BLaER1 (cell line): ENCODE results near the gene VEZF1.
"Not testable (repeated sequence)": the region's sequence is repeated elsewhere in the genome, so short reads cannot be mapped to it uniquely, and the experiment has no call there.

Source experiments
- H3K27ac ChIP-seq: shearing (Covaris generic); formaldehyde crosslinking; 2 replicates; pipeline ENCODE4 v1.8.1; 2022
- H3K27me3 ChIP-seq: shearing (Covaris generic); formaldehyde crosslinking; 2 replicates; pipeline ENCODE4 v1.8.1; 2022
- H3K36me3 ChIP-seq: shearing (Covaris generic); formaldehyde crosslinking; 2 replicates; pipeline ENCODE4 v1.8.1; 2022
- H3K4me1 ChIP-seq: shearing (Covaris generic); formaldehyde crosslinking; 2 replicates; pipeline ENCODE4 v1.8.1; 2022
- H3K4me2 ChIP-seq: shearing (Covaris generic); formaldehyde crosslinking; 2 replicates; pipeline ENCODE4 v1.8.1; 2022
- H3K4me3 ChIP-seq: shearing (Covaris generic); formaldehyde crosslinking; 2 replicates; pipeline ENCODE4 v1.8.1; 2022
- H3K9ac ChIP-seq: shearing (Covaris generic); formaldehyde crosslinking; 2 replicates; pipeline ENCODE4 v1.8.1; 2022
- H3K9me3 ChIP-seq: shearing (Covaris generic); formaldehyde crosslinking; 2 replicates; pipeline ENCODE4 v1.8.1; 2022
- H4K20me1 ChIP-seq: shearing (Covaris generic); formaldehyde crosslinking; 2 replicates; pipeline ENCODE4 v1.8.1; 2022
- Cebpa-rat ChIP-seq: shearing (Covaris generic); IDR thresholded peaks from 2 replicates; pipeline ENCODE4 v1.8.1; 2022

VEZF1 gene

DNA sequence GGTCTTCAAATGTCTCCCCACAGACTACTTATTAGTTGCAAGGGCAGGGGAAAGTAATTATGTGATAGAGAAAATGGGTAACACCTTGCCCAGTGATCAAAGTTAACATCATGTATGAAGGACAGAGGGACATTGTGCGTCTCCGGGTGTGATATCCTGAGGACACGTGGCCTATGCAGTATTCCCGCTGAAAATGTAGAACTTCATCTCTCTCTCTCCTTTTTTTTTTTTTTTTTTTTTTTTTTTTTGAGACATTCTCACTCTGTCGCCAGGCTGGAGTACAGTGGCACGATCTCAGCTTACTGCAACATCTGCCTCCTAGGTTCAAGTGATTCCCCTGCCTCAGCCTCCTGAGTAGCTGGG, 24.9 kb downstream of the VEZF1 start:
- Histone ChIP-seq H3K9ac (no peak overlapping the region), H3K9me3 (no peaks in the 10 kb centered on the region), H3K27me3 (no peaks in the 10 kb centered on the region), H3K4me2 (no peak overlapping the region), H3K36me3 (no peaks in the 10 kb centered on the region), H3K4me3 (no peak overlapping the region), H4K20me1 (no peaks in the 10 kb centered on the region), H3K27ac (no peak overlapping the region), H3K4me1 (no peaks in the 10 kb centered on the region)
- TF ChIP-seq Cebpa-rat = no peak

DNA sequence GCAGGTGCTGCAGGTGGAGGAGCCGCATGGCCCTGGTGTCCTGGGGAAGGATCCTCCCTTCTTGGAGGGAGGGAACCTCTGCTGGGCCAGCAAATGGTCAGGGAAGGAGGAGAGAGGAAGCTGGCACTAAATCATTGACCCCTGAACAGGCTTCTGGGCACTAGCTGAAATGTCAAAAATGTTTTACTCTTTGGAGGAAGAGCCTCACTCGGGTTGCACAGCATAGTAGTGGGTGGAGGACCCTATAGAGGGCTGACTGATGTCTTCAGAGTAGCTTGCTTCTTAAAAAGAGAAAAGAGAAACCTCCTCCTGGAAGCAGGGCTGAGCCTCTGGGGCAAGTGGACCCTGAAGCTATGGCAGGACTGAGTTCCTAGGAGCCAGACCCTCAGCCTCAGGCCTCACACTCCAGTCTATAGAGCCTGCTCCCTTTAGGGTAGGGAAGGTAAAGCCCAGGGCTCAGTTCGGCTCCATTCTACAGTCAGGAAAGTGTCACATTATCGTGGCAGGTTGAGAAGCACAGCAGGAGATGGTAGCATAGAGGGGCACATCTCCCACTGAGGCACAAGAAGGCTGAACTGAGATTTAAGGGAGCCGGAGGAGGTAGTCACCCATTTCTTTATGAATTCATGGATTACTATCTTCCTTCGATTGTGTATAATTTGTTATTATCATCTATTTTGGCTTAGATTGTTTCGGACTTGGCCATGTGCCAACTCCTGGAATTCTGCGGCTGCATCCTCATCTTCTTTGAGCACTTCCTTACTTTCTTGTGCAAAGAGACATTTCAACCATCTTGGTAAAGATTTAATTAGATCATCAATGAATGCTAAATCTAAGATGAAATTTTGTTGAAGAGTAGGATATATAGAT, 25.5 kb downstream of the VEZF1 start:
- H3K4me2 ChIP-seq = no peak overlapping the region

DNA sequence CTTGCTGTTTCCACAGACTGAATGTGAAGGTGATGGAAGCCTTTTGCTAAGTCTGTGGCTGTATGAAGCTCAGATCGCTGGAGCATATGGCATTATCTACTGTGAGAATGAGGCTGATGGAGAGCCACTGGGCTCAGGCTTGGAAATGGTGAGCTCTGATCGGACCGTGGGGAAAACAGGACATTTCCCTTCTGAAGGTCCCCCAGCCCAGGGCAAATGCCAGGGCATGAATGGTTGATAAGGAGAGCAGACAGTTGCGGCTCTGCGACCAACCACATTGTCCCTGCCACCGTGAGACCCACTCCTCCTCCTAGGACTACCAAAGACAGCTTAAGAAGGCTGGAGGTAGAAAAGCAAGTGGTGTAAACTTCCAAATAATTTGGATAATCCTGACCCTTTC, 28.1 kb downstream of the VEZF1 start:
- Histone ChIP-seq H3K9ac (no peak overlapping the region), H3K4me2 (no peak overlapping the region), H4K20me1 (peaks cover 22% of the 10 kb centered on the region), H3K4me1 (peaks cover 27% of the 10 kb centered on the region), H3K27me3 (peaks cover 11% of the 10 kb centered on the region), H3K36me3 (no peaks in the 10 kb centered on the region), H3K27ac (no peak overlapping the region), H3K9me3 (no peaks in the 10 kb centered on the region), H3K4me3 (no peak overlapping the region)
- TF ChIP-seq Cebpa-rat = no peak

More for the DNA sequence above, 25.5 kb downstream of the VEZF1 start:
- peaks cover 4% of the 10 kb centered on the region; the same call in 1 of the 2 replicates for H4K20me1 ChIP-seq
- peaks cover 5% of the 10 kb centered on the region; the same call in 1 of the 2 replicates for H3K4me1 ChIP-seq
- H3K9ac ChIP-seq = no peak overlapping the region
- TF ChIP-seq Cebpa-rat = no peak
- peaks cover under 1% of the 10 kb centered on the region; the same call in 1 of the 2 replicates for H3K27me3 ChIP-seq
- H3K4me3 ChIP-seq = no peak overlapping the region
- H3K27ac ChIP-seq = no peak overlapping the region
- H3K36me3 ChIP-seq = no peaks in the 10 kb centered on the region
- no peaks in the 10 kb centered on the region for H3K9me3 ChIP-seq

DNA sequence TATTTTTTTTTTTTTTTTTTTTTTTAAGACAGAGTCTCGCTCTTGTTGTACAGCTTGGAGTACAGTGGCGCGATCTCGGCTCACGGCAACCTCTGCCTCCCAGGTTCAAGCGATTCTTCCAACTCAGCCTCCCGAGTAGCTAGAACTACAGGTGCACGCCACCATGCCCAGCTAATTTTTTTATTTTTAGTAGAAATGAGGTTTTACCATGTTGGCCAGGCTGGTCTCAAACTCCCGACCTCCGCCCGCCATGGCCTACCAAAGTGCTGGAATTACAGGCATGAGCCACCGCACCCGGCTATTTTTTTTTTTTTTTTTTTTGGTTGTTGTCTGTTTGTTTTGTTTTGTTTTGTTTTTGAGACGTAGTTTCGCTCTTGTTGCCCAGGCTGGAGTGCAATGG, 29.7 kb downstream of the VEZF1 start:
- not testable (repeated sequence) for H3K9ac ChIP-seq, H3K36me3 ChIP-seq, H3K4me2 ChIP-seq, H3K4me3 ChIP-seq, H3K27ac ChIP-seq, H3K9me3 ChIP-seq
- peaks cover 22% of the 10 kb centered on the region for H4K20me1 ChIP-seq
- peaks cover 26% of the 10 kb centered on the region for H3K27me3 ChIP-seq
- peaks cover 38% of the 10 kb centered on the region for H3K4me1 ChIP-seq

DNA sequence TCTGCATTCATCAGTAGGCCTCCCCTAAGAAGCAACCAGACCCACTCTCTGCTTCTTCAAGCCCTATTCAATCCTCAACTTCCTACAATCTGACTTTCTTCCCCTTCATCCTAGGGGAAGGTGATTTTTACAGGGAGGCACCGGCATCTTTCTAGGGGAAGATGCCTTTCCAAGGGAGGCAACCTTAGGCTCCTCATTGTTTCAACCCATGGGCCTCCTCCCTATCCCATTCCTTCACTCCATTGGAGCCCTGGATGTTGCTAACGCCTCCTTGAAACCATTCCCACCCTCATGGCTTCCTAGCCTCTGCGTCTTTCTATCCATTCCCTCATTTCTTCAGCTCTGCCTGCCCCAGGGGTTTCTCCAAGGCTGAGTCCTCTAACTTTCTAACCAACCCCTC, 30.2 kb downstream of the VEZF1 start:
- H3K9ac ChIP-seq = no peak overlapping the region
- TF ChIP-seq Cebpa-rat = no peak
- peaks cover 22% of the 10 kb centered on the region for H4K20me1 ChIP-seq
- no peak overlapping the region for H3K4me3 ChIP-seq
- H3K27me3 ChIP-seq = peaks cover 31% of the 10 kb centered on the region
- H3K9me3 ChIP-seq = no peaks in the 10 kb centered on the region
- H3K27ac ChIP-seq = no peak overlapping the region
- H3K36me3 ChIP-seq = no peaks in the 10 kb centered on the region
- no peak overlapping the region for H3K4me2 ChIP-seq
- peaks cover 38% of the 10 kb centered on the region for H3K4me1 ChIP-seq

DNA sequence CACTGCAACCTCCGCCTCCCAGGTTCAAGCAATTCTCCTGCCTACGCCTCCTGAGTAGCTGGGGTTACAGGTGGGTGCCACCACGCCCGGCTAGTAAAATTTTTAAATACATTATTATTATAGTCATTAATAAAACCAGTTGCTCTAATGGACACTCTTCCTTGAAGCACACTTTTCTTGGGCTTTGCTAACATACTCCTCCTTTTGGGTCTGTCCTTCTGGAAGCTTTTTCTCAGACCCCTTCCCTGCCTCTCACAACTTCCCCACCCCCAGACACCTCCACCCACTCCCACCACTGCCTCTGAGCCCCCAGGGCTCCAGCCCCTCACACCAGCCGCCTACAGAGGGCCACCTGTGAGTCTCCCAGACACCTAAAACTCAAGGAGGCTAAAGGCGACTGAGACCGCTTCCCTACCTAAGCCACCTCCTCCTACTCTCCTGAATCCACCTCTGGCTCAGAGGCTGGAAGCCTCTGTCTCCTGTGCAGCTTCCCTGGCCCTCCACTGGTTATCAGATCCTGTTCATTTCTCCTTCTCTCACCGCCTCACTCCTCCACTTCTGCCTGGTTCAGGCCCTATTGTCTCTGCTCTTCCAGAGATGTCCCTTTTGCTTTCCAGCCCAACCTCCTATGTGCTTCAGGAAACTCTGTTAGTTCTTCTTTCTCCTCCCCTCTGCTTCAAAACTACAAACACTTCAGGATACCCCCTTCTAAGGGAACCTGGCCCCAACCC, 30.8 kb downstream of the VEZF1 start:
- no peaks in the 10 kb centered on the region for H3K36me3 ChIP-seq
- no peak overlapping the region for H3K27ac ChIP-seq
- H3K4me3 ChIP-seq = no peak overlapping the region
- peaks cover 38% of the 10 kb centered on the region for H3K4me1 ChIP-seq
- no peaks in the 10 kb centered on the region for H3K9me3 ChIP-seq
- peaks cover 32% of the 10 kb centered on the region for H3K27me3 ChIP-seq
- TF ChIP-seq Cebpa-rat = no peak
- peaks cover 22% of the 10 kb centered on the region for H4K20me1 ChIP-seq
- H3K9ac ChIP-seq = no peak overlapping the region
- peak overlapping the region; percentile 95 for H3K4me2 ChIP-seq

DNA sequence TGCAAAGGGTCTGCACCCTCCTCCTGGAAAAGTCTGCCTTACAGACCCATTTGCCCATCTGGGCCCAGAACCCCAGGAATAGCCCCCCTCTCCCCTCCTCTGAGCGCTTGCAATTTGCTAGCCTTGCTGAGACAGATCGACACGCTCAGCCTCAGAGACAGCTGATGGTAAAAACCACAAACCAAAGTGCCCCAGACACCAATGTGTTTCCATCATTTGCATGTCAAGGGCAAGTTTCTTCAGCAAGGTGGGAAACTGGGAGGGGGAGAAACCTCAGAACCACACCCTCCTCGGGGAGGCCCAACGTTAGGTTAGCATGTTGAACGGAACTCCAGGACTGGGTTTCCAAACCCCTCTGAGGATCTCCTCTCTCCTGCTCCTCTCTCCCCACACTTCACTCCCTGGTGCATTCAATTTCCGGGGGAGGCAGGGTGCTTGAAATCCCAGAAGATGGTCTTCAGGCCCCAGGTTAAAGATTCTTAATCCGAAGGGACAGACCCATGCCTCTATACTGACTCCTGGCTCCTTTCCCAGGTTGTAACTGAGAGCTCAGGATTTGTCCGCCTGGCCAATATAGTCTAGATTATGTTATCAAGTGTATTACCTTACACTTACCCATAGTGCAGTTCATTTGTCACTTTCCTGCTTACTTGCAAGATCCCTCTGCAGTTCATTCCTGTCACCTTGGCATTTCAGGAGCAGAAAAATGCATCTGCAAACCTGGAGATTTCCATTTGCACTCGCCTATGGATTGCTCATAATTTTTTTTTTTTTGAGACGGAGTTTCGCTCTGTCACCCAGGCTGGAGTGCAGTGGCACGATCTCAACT, 31.5 kb downstream of the VEZF1 start:
- no peaks in the 10 kb centered on the region for H3K9me3 ChIP-seq
- peaks cover 44% of the 10 kb centered on the region for H3K4me1 ChIP-seq
- H3K4me2 ChIP-seq = peak overlapping the region; percentile 95
- no peak overlapping the region for H3K27ac ChIP-seq
- no peaks in the 10 kb centered on the region for H3K36me3 ChIP-seq
- peaks cover 32% of the 10 kb centered on the region for H3K27me3 ChIP-seq
- H4K20me1 ChIP-seq = peaks cover 22% of the 10 kb centered on the region
- peak overlapping the region; percentile 74; the same call in 1 of the 2 replicates for H3K4me3 ChIP-seq
- no peak for TF ChIP-seq Cebpa-rat
- no peak overlapping the region for H3K9ac ChIP-seq

DNA sequence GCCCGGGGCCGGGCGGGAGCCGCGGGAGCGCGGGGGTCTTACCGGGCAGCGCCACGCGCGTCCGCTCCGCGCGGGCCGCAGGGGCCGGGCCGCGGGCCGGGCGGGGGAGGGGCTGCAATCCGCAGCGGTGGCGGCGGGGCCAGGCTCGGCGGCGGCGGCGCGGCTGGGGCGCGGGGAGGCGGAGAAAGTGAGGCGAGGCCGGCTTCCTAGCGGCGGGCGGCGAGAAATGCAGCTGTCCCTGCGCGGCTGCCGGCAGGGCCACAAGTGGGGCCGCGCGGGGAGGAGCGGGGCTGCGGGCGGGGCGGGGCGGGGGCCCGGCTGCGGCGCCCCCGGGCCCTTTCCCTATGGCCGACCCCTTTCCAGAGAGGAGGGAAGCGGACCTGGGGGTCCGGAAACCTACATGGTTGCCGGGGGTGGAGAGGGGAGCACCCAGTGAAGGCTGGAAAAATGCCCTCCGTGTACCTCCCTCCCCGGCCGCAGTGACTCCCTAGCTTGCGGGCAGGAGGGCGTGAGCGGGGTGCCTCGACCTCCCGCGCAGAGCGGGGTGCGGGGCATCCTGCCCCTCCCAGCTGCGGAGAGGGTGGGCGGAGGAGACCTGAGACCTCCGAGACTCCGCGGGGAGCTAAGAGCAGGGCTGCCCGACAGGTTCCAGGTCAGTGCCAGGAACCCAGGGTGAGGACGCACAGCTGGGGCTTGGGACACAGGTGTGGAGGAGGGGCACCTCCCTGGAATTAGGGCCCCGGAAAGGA, 32.7 kb downstream of the VEZF1 start, which contains the start of gene CUEDC1:
TSS of gene CUEDC1 (minus strand) at position 230 of the 749 bp plus-strand sequence. CDS start 69,848 bp downstream, outside the sequence.
- peaks cover 32% of the 10 kb centered on the region for H3K27me3 ChIP-seq
- peaks cover 22% of the 10 kb centered on the region for H4K20me1 ChIP-seq
- peaks cover 55% of the 10 kb centered on the region for H3K4me1 ChIP-seq
- H3K4me3 ChIP-seq = peak within 1 kb of the TSS; percentile 74
- H3K9ac ChIP-seq = peak within 1 kb of the TSS; percentile 74
- no peak for TF ChIP-seq Cebpa-rat
- peak within 1 kb of the TSS; percentile 95 for H3K4me2 ChIP-seq
- H3K36me3 ChIP-seq = no peaks in the 10 kb centered on the region
- H3K9me3 ChIP-seq = no peaks in the 10 kb centered on the region
- H3K27ac ChIP-seq = peak within 1 kb of the TSS; percentile 65
